ENCODE data around the gene MINDY1.

Gene MINDY1, protein sequence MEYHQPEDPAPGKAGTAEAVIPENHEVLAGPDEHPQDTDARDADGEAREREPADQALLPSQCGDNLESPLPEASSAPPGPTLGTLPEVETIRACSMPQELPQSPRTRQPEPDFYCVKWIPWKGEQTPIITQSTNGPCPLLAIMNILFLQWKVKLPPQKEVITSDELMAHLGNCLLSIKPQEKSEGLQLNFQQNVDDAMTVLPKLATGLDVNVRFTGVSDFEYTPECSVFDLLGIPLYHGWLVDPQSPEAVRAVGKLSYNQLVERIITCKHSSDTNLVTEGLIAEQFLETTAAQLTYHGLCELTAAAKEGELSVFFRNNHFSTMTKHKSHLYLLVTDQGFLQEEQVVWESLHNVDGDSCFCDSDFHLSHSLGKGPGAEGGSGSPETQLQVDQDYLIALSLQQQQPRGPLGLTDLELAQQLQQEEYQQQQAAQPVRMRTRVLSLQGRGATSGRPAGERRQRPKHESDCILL

DNA sequence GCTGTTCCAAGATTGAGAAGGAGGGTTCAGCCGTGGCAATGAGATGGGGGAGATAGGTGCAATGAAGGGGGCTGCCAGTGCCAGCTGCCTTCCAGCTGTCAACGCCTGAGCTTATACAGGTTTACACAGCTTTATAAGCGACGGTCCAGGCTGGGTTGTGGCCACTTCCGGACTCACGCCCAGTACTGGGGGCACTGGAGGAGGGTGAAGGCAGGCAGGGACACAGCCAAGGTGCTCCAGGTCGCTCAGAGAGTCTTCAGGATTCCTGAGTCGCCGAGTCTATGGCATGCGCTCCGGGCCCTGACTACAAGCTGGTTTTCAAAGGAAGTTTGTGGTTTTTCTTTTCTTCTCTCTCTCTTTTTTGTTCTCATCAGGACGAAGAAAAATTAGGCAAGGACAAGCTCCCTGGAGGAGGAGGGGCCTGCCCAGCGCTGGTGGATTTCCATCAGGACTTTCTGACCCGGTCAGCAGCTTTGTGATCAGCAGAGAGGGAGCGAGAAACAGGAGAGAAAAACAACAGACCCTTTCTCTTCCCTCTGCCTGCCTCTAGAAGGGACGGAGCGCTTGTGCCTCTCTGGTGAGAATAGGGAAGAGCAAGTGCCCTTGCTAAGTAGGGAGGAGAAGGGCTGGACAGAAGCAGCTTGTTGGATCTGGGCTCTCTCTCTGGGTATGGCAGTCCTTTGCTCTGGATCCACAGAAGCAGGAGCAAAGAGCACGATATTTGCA, at the start of gene MINDY1:
Gene MINDY1 (minus strand): TSS at position 576 of the 726 bp plus-strand sequence. CDS start 4,285 bp downstream, outside the sequence.
- in situ Hi-C loops (cut with MboI; ENCODE audit: low sequenced_read_pairs): no loop called here

DNA sequence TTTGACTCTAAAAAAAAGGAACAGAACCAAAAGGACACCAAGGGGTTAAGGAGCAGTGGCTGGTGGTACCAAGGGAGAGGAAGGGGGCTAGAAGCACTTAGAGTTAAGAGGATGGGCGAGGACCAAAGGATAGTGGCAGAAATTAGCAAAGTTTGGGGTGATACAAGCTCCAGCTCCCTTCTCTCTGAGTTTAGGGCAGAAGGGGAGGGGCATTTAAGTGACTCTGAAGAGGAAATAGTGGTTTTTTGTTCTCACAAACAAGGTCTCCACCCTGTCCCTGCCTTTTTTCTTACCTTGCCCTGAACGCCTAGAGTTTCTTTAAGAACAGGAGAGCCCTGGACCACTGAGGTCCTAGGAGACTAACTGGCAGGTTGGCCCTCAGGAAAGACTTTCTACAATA, 49.4 kb upstream of the MINDY1 start:
- in situ Hi-C loops (cut with MboI; ENCODE audit: low sequenced_read_pairs): no loop called here

DNA sequence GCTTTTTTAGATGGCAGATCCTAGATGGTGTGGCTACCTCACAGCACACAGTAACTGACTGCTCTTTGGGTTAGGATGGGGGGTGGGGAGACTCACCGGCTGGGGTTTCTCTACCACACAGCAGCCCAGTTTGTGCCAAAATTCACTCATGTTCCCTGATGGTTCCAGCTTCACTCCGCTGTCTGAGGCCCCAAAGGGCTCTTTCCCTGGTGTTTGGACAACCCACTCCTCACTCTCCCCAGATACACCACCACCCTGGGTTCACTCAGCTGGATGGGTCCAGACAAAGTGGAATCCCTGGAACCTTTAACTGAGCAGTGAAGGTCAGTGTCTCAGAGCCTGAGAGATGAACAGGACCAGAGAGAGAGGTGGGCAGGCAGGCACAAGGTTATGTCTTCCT, 48.9 kb upstream of the MINDY1 start:
- in situ Hi-C loops (cut with MboI; ENCODE audit: low sequenced_read_pairs): no loop called here

DNA sequence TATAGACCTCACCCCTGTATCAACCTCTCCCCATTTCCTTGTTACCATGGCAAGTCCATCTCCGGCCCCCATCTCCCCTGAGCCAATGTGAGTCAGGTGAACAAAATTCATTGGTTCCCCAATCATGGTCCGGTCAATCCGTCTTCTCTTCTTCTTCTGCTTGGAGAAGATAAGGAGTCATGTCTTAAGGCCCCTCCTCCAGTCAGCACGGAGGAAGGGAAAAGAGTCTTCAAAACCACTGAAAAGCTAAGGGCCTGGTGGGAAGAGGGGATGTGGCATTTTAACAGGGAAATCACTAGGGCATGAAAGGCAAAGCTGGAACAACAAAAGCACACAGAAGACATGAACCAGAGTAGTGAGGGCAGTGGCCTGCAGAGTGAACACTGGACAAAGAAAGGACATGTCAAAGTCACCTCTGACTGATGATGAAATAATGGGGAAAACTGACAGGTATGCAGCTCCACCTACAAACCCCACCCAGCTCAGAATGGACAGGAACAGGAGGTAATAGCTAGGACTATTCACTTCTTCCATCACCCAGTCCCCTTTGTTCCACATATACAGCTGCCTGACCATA, 48.4 kb upstream of the MINDY1 start:
- in situ Hi-C loops (cut with MboI; ENCODE audit: low sequenced_read_pairs): no loop called here

DNA sequence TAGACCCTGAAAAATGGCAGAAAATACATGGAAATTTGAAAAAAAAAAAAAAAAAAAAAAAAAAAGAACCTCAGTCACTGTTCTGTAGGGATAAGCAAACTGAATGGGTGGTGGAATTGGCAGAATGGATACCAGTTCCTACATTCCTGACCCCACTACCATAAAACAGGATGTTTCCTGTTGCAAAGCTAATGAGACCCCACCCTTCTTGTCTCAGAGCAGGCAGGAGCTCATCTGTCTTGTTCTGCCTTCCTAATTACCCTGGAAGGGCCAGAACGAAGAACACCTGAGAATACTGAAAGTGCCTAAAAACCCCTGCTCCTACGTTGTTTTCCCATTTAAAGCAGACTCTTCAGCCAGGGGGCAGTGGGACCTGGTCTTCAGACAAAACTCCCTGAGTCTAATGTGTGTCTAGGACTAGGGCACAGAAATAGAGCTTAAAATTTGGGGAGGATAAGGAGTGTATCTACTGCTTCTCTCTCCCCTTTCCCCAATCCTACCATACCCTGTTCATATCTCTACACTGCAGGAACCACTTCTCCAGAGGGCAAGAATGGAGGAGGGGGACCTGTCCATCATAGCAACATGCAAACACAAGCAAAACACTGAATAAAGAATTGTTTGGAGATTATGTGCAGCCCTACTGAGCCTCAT, 44.8 kb upstream of the MINDY1 start:
- in situ Hi-C loops (cut with MboI; ENCODE audit: low sequenced_read_pairs): no loop called here

DNA sequence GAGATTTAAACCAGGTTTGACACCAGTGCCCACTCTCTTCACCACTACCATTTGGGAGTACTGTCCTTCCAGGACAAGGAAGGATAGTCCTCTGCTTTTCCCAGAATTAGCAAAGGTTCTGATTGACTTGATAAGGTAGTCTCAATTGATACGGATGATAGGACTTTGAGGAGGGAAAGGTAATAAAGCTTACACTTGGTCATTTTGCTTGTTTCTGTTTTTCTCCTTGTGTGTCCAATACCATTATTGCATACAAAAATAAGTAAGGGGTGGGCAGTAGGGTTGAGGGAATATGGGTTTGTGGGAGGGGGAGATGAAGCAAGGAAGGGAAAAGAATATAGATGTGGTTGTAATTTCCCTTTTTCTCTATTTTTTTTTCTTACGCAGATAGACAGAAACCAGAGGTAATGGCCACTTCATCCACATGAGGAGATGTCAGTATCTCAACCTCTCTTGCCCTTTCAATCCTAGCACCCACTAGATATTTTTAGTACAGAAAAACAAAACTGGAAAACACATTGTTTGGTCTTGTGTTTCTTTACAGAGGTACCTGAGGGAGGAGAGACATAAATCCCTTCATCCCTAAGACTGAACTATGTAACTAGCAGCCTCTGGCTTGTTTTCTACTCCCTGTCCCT, 43.5 kb upstream of the MINDY1 start:
- in situ Hi-C loops (cut with MboI; ENCODE audit: low sequenced_read_pairs): no loop called here

DNA sequence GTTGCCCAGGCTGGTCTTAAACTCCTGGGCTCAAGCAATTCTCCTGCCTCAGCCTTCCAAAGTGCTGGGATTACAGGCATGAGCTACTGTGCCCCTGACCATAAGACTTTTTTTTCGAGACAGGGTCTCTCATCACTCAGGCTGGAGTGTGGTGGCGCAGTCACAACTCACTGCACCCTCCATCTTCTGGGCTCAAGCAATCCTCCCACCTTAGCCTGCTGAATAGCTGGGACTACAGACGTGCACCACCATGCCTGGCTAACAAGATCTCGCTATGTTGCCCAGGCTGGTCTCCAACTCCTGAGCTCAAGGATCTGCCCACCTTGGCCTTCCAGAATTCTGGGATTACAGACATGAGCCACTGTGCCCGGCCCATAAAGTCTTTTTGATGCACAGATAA, 42.8 kb upstream of the MINDY1 start:
- in situ Hi-C loops (cut with MboI; ENCODE audit: low sequenced_read_pairs): no loop called here

DNA sequence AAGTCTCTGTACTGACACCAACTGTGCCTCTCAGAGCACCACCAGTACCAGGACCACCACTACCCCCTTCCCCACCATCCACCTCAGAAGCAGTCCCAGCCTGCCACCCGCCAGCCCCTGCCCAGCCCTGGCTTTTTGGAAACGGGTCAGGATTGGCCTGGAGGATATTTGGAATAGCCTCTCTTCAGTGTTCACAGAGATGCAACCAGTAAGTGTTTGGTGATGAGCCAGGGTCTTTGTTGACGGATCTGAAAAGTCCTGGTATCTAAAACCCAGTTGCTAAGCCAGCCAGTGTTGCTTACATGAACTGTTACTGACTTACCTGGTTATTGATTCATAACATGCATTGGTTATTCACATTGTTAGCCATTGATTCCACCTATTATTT, 41.9 kb upstream of the MINDY1 start:
- in situ Hi-C loops (cut with MboI; ENCODE audit: low sequenced_read_pairs): no loop called here

DNA sequence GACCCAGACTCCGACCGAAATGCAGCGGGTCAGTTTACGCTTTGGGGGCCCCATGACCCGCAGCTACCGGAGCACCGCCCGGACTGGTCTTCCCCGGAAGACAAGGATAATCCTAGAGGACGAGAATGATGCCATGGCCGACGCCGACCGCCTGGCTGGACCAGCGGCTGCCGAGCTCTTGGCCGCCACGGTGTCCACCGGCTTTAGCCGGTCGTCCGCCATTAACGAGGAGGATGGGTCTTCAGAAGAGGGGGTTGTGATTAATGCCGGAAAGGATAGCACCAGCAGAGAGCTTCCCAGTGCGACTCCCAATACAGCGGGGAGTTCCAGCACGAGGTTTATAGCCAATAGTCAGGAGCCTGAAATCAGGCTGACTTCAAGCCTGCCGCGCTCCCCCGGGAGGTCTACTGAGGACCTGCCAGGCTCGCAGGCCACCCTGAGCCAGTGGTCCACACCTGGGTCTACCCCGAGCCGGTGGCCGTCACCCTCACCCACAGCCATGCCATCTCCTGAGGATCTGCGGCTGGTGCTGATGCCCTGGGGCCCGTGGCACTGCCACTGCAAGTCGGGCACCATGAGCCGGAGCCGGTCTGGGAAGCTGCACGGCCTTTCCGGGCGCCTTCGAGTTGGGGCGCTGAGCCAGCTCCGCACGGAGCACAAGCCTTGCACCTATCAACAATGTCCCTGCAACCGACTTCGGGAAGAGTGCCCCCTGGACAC, 41.4 kb upstream of the MINDY1 start:
- in situ Hi-C loops (cut with MboI; ENCODE audit: low sequenced_read_pairs): no loop called here

DNA sequence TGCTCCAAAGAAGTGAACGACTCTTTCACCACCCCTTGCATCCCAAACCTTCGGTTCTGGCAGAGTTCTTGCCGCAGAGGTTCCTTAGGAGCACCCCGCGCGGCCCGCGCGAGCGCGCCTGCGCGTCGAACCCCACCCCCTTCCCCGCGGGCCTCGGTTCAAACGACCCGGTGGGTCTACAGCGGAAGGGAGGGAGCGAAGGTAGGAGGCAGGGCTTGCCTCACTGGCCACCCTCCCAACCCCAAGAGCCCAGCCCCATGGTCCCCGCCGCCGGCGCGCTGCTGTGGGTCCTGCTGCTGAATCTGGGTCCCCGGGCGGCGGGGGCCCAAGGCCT, 40.9 kb upstream of the MINDY1 start, which contains the start of gene C1orf56:
Gene C1orf56 (plus strand): TSS at position 161 of the 334 bp plus-strand sequence. CDS start 97 bp downstream, at position 258.
- in situ Hi-C loops (cut with MboI; ENCODE audit: low sequenced_read_pairs): no loop called here

DNA sequence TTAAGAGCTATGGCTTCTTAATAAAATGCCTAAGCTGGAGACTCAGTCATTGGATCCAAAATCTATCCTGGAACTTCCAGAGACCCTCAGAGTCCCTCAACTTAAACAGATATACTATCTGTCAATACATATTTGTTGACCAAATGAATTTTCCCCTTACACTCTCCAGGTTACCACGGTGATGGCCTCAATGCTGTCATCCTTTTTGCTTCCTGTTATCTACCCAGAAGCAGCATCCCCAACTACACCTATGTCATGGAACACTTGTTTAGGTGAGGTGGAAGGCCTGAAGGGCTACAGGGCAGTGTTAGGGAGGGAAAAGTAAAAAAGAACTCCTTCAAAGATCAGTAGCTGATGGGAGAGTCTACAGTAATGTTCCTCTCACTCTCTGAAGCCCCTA, 36.5 kb upstream of the MINDY1 start:
- in situ Hi-C loops (cut with MboI; ENCODE audit: low sequenced_read_pairs): no loop called here

DNA sequence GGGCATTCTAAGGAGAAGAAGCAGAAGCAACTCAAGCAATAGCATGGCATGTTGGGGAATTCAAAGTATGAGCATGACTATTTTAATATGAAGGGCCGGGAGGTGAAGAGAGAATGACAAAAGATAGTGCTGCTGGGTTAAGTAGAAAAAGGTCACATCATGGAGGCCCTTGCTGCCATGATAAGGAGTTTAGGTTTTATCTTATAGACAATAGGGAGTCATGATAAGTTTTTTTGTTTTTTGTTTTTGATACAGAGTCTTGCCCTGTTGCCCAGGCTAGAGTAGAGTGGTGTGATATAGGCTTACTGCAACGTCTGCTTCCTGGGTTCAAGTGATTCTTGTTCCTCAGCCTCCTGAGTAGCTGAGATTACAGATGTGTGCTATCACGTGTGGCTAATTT, 32.8 kb upstream of the MINDY1 start:
- in situ Hi-C loops (cut with MboI; ENCODE audit: low sequenced_read_pairs): no loop called here

DNA sequence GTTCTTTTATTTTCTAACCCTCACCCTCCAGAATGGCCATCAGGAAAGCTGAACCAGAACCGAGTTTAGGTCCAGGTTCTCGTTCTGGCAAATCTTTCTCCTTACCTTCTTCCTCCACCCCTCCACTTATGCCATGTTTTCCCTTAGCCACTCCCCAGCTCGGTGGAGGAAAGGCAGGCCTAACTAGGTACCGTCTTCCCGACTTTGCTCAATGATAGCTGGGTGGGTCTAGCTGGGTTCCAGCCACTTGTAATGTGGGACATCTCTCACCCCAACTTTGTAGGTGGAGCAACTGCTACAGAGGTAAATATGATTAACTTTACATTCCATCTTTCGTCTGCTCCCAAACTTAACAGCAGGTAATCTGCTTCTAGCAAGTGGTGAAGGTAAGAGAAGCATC, 30.3 kb upstream of the MINDY1 start:
- in situ Hi-C loops (cut with MboI; ENCODE audit: low sequenced_read_pairs): no loop called here

DNA sequence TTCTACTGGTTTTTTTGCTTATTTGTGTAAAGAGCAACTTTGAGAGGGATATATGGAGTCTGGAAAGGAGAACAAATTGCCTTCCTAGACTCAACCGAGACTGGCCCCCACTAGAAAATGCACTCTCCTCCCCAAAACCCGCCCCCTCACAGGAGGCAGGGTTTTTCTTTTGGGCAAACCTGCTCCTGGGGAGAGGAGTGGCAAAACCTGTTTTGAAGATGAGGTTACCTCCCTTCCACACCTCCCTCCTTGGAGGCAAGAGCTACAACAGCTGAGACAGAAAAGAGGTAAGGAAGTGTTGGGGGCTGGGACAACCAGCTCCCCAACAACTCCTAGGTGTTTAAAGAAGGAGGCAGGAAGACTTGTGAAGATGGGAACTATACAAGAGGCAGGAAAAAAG, 29.7 kb upstream of the MINDY1 start, which contains the start of gene BNIPL:
Gene BNIPL (plus strand): TSS at position 231 of the 400 bp plus-strand sequence. CDS start 140 bp downstream, at position 371.
- in situ Hi-C loops (cut with MboI; ENCODE audit: low sequenced_read_pairs): no loop called here

DNA sequence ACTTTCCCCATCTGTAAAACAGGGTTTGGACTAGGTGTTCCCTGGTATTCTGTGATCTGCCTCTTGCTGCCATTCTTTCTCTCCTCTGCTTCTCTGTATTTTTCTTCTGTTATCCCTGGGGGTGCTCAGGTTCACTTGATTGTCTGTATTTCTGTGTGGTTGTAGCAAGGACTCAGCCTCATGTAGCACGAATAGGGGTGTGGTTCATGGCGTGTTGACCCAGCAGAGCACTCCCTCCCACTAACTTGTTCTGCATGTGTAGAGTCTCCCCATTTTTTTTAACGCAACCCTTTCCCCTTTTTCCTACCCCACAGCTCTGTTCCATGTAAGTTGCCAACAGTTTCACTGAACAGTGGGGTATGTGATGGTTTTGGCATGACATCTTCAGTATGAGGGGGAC, 28.5 kb upstream of the MINDY1 start:
- in situ Hi-C loops (cut with MboI; ENCODE audit: low sequenced_read_pairs): no loop called here

DNA sequence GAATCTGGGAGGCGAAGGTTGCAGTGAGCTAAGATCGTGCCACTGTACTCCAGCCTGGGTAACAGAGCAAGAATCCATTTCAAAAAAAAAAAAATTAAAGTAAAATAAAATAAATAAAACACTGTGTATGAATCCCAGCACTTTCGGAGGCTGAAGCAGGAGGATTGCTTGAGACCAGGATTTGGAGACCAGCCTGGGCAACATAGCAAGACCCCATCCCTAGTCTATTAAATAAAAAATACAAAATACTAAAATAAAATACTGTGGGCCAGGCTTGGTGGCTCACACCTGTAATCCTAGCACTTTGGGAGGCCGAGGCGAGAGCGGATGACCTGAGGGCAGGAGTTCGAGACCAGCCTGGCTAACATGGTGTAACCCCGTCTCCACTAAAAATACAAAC, 25.5 kb upstream of the MINDY1 start:
- in situ Hi-C loops (cut with MboI; ENCODE audit: low sequenced_read_pairs): no loop called here

DNA sequence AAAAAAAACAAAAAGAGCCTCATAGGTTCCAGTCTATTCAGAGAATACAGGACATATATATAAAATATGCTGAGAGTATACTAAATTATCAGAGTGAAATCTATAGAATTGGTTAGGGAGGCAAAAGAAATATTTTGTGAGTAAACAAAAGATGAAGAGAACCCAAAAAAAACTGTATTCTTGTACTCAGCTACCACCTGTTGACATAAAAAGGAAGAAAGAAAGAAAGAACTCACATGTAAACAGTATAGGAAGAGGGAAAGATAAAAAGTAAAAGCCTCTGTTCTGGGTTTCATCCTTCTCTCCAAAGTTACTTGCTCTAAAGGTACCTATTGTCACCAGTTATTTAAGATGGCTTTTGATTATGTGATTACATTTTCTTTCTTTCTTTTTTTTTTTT, 19.8 kb upstream of the MINDY1 start:
- in situ Hi-C loops (cut with MboI; ENCODE audit: low sequenced_read_pairs): no loop called here

DNA sequence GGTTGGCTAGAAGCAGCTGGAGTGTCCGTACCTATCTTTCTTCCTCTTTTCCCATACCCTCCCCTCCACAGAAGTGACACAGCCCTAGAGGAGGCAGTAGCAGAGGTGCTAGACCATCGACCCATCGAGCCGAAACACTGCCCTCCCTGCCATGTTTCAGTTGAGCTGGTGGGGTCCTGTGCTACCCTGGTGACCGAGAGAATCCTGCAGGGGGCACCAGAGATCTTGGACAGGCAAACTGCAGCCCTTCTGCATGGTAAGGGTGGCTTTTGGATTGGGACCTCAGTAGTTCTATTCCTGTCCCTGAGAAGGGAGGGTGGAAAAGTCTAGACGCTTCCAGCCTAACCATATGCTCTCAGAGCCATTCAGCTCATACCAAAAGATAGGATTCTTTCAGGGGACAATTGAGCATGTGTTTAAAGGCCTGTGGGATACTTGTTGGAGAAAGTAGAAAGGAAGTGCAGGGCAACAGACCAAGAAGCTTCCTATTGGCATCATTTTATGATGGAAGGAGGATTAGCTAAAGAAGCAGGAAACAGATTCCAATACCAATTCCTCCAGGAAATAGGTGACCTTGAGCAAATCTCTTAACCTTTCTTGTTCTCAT, 17.9 kb upstream of the MINDY1 start:
- in situ Hi-C loops (cut with MboI; ENCODE audit: low sequenced_read_pairs): no loop called here

DNA sequence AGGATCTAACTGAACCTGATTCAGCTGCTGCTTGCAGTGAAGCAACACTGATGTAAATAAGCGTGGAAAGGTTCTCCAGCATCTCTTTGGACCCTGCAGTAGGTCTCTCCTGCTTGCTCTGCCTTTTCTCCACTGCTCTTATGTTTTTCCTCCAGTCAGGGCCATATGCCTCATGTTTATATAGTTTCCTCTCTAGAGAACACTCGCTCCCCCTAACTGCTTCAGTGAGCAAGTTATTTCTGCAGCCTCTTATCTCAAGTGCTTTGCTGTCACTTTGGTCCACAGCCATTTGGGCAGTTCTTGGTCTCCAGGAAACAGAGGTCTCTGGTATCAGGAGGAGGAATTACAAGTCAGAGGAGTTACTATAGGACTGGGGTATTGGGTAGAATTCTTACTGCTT, 6.8 kb upstream of the MINDY1 start:
- in situ Hi-C loops (cut with MboI; ENCODE audit: low sequenced_read_pairs): no loop called here
